Heart left ventricle (tissue), 16 donors: ENCODE measurements around the gene STON2. TPM values are rescaled to one million over a fixed set of nuclear protein-coding genes. Genes with fewer than 3 reads are reported as not detected.

Experiments used
- ATAC-seq, 4 donors: fragments of 200-7000 bp; cut with Tn5 transposase; one replicate each; pipeline ENCODE4 v1.9.1; 2020 to 2022; ENCODE audit warnings: moderate library complexity in 4 of 4, mild to moderate bottlenecking in 3 of 4, moderate number of reproducible peaks in 1 of 4
- DNase-seq, 5 donors: peaks; one replicate each; pipeline ENCODE4 v3.0.0-alpha.2; 2020
- H3K27ac ChIP-seq, 12 donors: fragments of 200-600 bp; sonication (generic) in 4 of 12; one replicate each; pipeline versions ENCODE4 v1.5.0 to v1.8.0; 2016 to 2022; ENCODE audit warnings: mild to moderate bottlenecking in 2 of 12
- H3K27me3 ChIP-seq, 9 donors: fragments of 200-600 bp; sonication (generic) in 2 of 9; one replicate each; pipeline versions ENCODE4 v1.5.1 to v1.8.0; 2016 to 2022; ENCODE audit warnings: mild to moderate bottlenecking in 3 of 9
- H3K36me3 ChIP-seq, 9 donors: fragments of 200-600 bp; sonication (generic) in 2 of 9; one replicate each; pipeline versions ENCODE4 v1.5.0 to v1.8.0; 2018 to 2022; ENCODE audit warnings: mild to moderate bottlenecking in 2 of 9
- H3K4me1 ChIP-seq, 12 donors: fragments of 200-600 bp; sonication (generic) in 4 of 12; one replicate each; pipeline versions ENCODE4 v1.5.0 to v1.8.0; 2016 to 2022; ENCODE audit warnings: mild to moderate bottlenecking in 3 of 12
- H3K4me3 ChIP-seq, 12 donors: fragments of 200-600 bp; sonication (generic) in 4 of 12; one replicate each; pipeline versions ENCODE4 v1.5.0 to v1.8.0; 2017 to 2022; ENCODE audit warnings: mild to moderate bottlenecking in 9 of 12, moderate library complexity in 4 of 12
- H3K9me3 ChIP-seq, 12 donors: fragments of 200-600 bp; sonication (generic) in 4 of 12; one replicate each; pipeline versions ENCODE4 v1.5.0 to v1.8.0; 2016 to 2022; ENCODE audit warnings: mild to moderate bottlenecking in 1 of 12
- POLR2A ChIP-seq, 2 donors: fragments of 450-650 bp; IDR thresholded peaks; one replicate each; pipeline ENCODE4 v1.6.1; 2017; ENCODE audit warnings: antibody characterized with exemption in 2 of 2, mild to moderate bottlenecking in 2 of 2, moderate library complexity in 2 of 2
- WGBS, 4 donors: extraction: QIAGEN DNeasy Blood & Tissue Kit in 2 of 4; methylation state at CpG; one replicate each; pipeline versions ENCODE4 v1.1.5 to v1.1.7; 2013 to 2018; 5-methylcytosine and 5-hydroxymethylcytosine counted together
- intact Hi-C, 10 donors: fragments of 100-400 bp; cut with DNase I; formaldehyde crosslinking; loops; one replicate each; pipeline versions ENCODE4 v1.11.1 to v1.14.2; 2022
- polyA plus RNA-seq, 2 donors: library from polyadenylated mRNA; stranded (reverse); fragments of 200-250 nt; gene quantifications; one replicate each; pipeline ENCODE4 v1.2.3, GENCODE V29; 2013
- total RNA-seq, 9 donors: library from RNA; depleted of rRNA in 2 of 9; stranded (reverse); fragments of >200 nt in 2 of 9; fragmentation: NEBNext Ultra II Directional in 3 of 9; extraction: Animal tissue kit (Norgen Biotek cat#: 25700) in 3 of 9; gene quantifications; one replicate each; pipeline versions ENCODE4 v1.1.0 to v1.2.4, GENCODE V29; 2016 to 2023
- TF ChIP-seq, protein P1 (sequence below), 12 donors: fragments of 200-600 bp; sonication (generic) in 4 of 12; IDR thresholded peaks; one replicate each; pipeline versions ENCODE4 v1.5.0 to v1.8.0; 2018 to 2022; ENCODE audit warnings: antibody characterized with exemption in 12 of 12, mild to moderate bottlenecking in 5 of 12
- donor health status: ischemic (EF 13 %, LVEDD 7.1; RV severe dilation, severe dysfunction).
- donor health status: healthy with polysubstance abuse.
- donor health status: DM: no; HTN: yes; CAD: no.
- donor health status: DM: no; HTN: no; CAD: no.
- donor health status: ischemic (EF 25% LVEDD 6.9; RV normal size, moderate dysfunction).
- donor health status: ischemic (EF 25% LVEDD 5.7; RV mildly dilated, moderate dysfunction).
- donor health status: healthy.
- donor health status: DM: yes; HTN: yes; CAD: no.
- donor health status: ischemic (EF 35%, LVEDD 5.7; RV mildly dilated, moderate dysfunction).
- donor health status: nonischemic (EF 11% LVEDD 7.7; RV severe dilation, severe dysfunction).
- donor health status: DM: yes; HTN: yes; CAD: no.
- donor health status: PGD.
- donor health status: ischemic (EF 29% LVEDD 5.4; RV normal size, mild dysfunction).
- donor health status: nonischemic (EF 23%, LVEDD 6.1; RV moderate dilation, normal function).

Gene STON2
- total and polyA plus RNA-seq, 11 donors, result 0.28 to 27.5 (median 7.0) TPM

DNA sequence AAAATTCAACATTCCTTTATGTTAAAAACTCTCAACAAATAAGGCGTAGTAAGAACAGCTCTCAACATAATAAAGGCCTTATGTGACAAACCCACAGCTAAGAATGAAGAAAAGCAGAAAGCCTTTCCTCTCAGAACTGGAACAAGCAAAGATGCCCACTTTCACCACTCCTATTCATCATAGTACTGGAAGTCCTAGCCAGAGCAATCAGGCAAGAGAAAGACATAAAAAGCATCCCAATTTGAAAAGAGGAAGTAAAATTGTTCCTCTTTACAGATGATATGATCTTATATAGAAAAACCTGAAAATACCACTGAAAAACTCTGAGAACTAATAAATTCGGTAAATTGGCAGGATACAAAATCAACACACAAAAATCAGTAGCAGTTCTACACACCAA, 52.1 kb downstream of the STON2 start:
- Histone ChIP-seq H3K36me3 (no peaks in the 10 kb centered on the region), H3K4me3 (no peak overlapping the region), H3K9me3 (peaks cover 0 to 6% (median 0%) of the 10 kb centered on the region in 12 donors), H3K27ac (no peak overlapping the region), H3K4me1 (peaks cover 0 to 10% (median 0%) of the 10 kb centered on the region in 12 donors), H3K27me3 (no peaks in the 10 kb centered on the region)
- intact Hi-C loops, result no loop called here
- TF ChIP-seq, protein P1, sequence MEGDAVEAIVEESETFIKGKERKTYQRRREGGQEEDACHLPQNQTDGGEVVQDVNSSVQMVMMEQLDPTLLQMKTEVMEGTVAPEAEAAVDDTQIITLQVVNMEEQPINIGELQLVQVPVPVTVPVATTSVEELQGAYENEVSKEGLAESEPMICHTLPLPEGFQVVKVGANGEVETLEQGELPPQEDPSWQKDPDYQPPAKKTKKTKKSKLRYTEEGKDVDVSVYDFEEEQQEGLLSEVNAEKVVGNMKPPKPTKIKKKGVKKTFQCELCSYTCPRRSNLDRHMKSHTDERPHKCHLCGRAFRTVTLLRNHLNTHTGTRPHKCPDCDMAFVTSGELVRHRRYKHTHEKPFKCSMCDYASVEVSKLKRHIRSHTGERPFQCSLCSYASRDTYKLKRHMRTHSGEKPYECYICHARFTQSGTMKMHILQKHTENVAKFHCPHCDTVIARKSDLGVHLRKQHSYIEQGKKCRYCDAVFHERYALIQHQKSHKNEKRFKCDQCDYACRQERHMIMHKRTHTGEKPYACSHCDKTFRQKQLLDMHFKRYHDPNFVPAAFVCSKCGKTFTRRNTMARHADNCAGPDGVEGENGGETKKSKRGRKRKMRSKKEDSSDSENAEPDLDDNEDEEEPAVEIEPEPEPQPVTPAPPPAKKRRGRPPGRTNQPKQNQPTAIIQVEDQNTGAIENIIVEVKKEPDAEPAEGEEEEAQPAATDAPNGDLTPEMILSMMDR (IDR thresholded peaks at IDR 0.05), result no peak
- TF ChIP-seq POLR2A (IDR thresholded peaks at IDR 0.05), result no peak
- ATAC-seq, result no peak
- WGBS, 4 donors, result 79 to 88% (median 82%) methylated on average over 2 of the region's 2 CpGs
- DNase-seq, result no peak

DNA sequence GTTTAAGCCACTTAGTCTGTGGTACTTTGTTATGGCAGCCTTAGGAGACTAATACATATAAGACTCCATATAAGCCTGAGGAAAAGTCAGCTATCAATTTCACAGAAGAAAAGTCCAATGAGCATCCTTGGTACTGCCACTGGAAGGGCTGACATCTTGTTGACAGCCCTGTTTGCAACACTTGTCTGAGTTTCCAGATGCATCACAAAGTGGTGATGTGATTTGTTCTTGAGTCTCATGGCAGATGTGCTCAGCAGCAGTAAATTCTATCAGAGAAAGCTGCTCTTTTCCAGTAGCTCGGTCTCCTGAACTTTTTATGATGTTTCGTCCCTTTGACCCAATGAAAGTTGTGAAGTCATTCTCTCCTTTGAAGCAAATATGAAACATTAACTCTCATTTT, 54.3 kb downstream of the STON2 start:
- intact Hi-C loops, result no loop called here
- H3K9me3 ChIP-seq, result peaks cover 0 to 2% (median 0%) of the 10 kb centered on the region in 12 donors
- TF ChIP-seq POLR2A (IDR thresholded peaks at IDR 0.05), result no peak
- TF ChIP-seq, protein P1 (IDR thresholded peaks at IDR 0.05), result no peak
- H3K27ac ChIP-seq, result no peak overlapping the region
- no peaks in the 10 kb centered on the region for H3K36me3 ChIP-seq
- ATAC-seq, result no peak
- 82 to 86% (median 84%) methylated on average over 2 of the region's 2 CpGs for WGBS, 4 donors
- no peaks in the 10 kb centered on the region for H3K27me3 ChIP-seq
- H3K4me1 ChIP-seq, result peaks cover 0 to 21% (median 7%) of the 10 kb centered on the region in 12 donors
- H3K4me3 ChIP-seq, result no peak overlapping the region
- no peak for DNase-seq

DNA sequence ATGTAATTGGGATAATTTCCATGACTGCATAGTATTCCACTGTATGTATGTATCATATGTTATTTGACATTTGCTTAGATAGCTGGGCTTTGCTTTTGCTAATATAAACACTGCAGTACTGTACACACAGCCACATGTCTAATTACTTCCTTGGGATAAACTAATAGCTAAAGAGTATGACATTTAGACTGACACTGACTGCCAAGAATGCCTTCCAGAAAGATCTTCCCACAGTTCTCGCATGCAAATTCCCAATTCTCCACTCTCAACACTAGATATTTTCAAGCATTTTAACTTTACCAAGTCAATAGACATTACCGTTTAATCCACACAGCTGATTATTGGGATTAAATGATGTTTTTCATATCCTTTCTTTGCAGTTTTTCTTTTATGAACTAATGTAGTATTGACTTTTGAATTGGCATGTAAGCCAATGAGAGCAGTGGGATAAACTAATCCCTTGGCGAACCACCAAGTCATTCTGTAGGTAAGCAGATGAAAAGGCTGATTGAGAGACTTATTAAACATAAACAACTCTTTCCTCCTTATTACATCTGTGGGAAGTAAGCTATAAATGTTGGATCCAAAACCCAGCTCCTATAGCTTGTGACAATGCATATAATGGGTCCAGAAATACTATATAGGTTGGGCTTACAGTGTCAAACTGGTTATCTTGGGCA, 55.5 kb downstream of the STON2 start:
- intact Hi-C loops, result loop anchor here in 1 of 10 donors (5.0 kb wide), 1 partner anchor 33 kb away; no protein-coding TSS in a partner anchor
- no peaks in the 10 kb centered on the region for H3K9me3 ChIP-seq
- no peak overlapping the region for H3K27ac ChIP-seq
- no peak overlapping the region for H3K4me3 ChIP-seq
- H3K36me3 ChIP-seq, result no peaks in the 10 kb centered on the region
- peaks cover 0 to 21% (median 7%) of the 10 kb centered on the region in 12 donors for H3K4me1 ChIP-seq
- ATAC-seq (no peak), DNase-seq (no peak)
- 79 to 84% (median 81%) methylated on average over 3 of the region's 3 CpGs for WGBS, 4 donors
- H3K27me3 ChIP-seq, result no peaks in the 10 kb centered on the region
- TF ChIP-seq, protein P1 (IDR thresholded peaks at IDR 0.05), result no peak
- no peak for TF ChIP-seq POLR2A (IDR thresholded peaks at IDR 0.05)

DNA sequence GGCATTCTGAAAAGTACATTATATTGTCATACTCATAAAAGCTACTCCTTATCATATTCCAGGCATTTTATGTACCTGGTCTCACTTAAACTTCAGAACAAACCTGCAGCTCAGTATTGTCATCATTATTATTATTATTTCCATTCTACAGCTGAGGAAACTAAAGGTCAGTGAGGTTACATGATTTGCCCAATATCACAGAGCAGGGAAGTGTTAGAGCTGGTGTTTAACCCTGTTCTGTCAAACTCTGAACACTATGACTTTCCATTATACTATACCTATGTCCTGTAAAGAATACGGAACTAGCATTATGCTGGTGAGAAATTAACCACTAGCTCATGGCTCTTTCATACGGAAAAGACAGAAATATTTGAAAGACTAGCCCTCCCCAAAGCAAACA, 56.4 kb downstream of the STON2 start:
- intact Hi-C loops, result loop anchor here in 1 of 10 donors (5.0 kb wide), 1 partner anchor 34 kb away; no protein-coding TSS in a partner anchor
- Histone ChIP-seq H3K27me3 (no peaks in the 10 kb centered on the region), H3K4me3 (no peak overlapping the region), H3K36me3 (no peaks in the 10 kb centered on the region), H3K4me1 (peaks cover 0 to 21% (median 7%) of the 10 kb centered on the region in 12 donors), H3K9me3 (no peaks in the 10 kb centered on the region), H3K27ac (no peak overlapping the region)
- no peak for TF ChIP-seq POLR2A (IDR thresholded peaks at IDR 0.05)
- TF ChIP-seq, protein P1 (IDR thresholded peaks at IDR 0.05), result no peak
- WGBS, 4 donors, result 66 to 82% (median 72%) methylated on average over 2 of the region's 2 CpGs
- ATAC-seq, result no peak
- no peak for DNase-seq
